ENCODE results near the gene LHX1. TPM values are rescaled to one million over a fixed set of nuclear protein-coding genes. Genes with fewer than 3 reads are reported as not detected.

The LHX1 gene
- total and polyA plus RNA-seq, 4 donors: not detected

- intact Hi-C loops (cut with DNase I): no loop called here
- Histone ChIP-seq H3K36me3 (ENCODE audit: control insufficient read depth in 1 of 2, insufficient read depth in 2 of 2, low read length in 1 of 2) (no peaks in the 10 kb centered on the region), H3K9me3 (ENCODE audit: control insufficient read depth, low read length) (no peaks in the 10 kb centered on the region), H3K4me3 (ENCODE audit: low read length in 2 of 2) (no peak overlapping the region), H3K27ac (ENCODE audit: low read depth in 1 of 2, low read length in 2 of 2) (no peak overlapping the region), H3K27me3 (ENCODE audit: control insufficient read depth in 1 of 2, insufficient read depth in 2 of 2, low read length in 1 of 2) (no peaks in the 10 kb centered on the region), H3K4me1 (ENCODE audit: control insufficient read depth in 1 of 2, insufficient read depth in 2 of 2, low read length in 2 of 2) (no peaks in the 10 kb centered on the region)
- ATAC-seq (ENCODE audit: low FRiP score) (no peak), DNase-seq (no peak)
- WGBS, 2 donors: 22 to 26% methylated on average over 14 to 18 of the region's 18 CpGs
These were observed 17.0 kb upstream of the LHX1 start for GRCh38 chr17:36920032-36921005.

- Histone ChIP-seq H3K36me3 (ENCODE audit: control insufficient read depth in 1 of 2, insufficient read depth in 2 of 2, low read length in 1 of 2) (no peaks in the 10 kb centered on the region), H3K4me1 (ENCODE audit: control insufficient read depth in 1 of 2, insufficient read depth in 2 of 2, low read length in 2 of 2) (no peaks in the 10 kb centered on the region), H3K27ac (ENCODE audit: low read depth in 1 of 2, low read length in 2 of 2) (no peak overlapping the region), H3K27me3 (ENCODE audit: control insufficient read depth in 1 of 2, insufficient read depth in 2 of 2, low read length in 1 of 2) (no peaks in the 10 kb centered on the region), H3K9me3 (ENCODE audit: control insufficient read depth, low read length) (no peaks in the 10 kb centered on the region), H3K4me3 (ENCODE audit: low read length in 2 of 2) (no peak overlapping the region)
- DNase-seq (no peak), ATAC-seq (ENCODE audit: low FRiP score) (no peak)
- 68 to 70% methylated on average over 7 of the region's 7 CpGs for WGBS, 2 donors
- intact Hi-C loops (cut with DNase I): no loop called here
These were observed 16.0 kb upstream of the LHX1 start for GRCh38 chr17:36921095-36921851.

GRCh38 chr17:36922175-36922574 is 15.1 kb upstream of the LHX1 start:
- H3K27me3 ChIP-seq (ENCODE audit: control insufficient read depth in 1 of 2, insufficient read depth in 2 of 2, low read length in 1 of 2): no peaks in the 10 kb centered on the region

GRCh38 chr17:36923814-36924221 is 13.5 kb upstream of the LHX1 start:
- Histone ChIP-seq H3K9me3 (ENCODE audit: control insufficient read depth, low read length) (no peaks in the 10 kb centered on the region), H3K27me3 (ENCODE audit: control insufficient read depth in 1 of 2, insufficient read depth in 2 of 2, low read length in 1 of 2) (no peaks in the 10 kb centered on the region), H3K36me3 (ENCODE audit: control insufficient read depth in 1 of 2, insufficient read depth in 2 of 2, low read length in 1 of 2) (no peaks in the 10 kb centered on the region), H3K4me3 (ENCODE audit: low read length in 2 of 2) (no peak overlapping the region), H3K4me1 (ENCODE audit: control insufficient read depth in 1 of 2, insufficient read depth in 2 of 2, low read length in 2 of 2) (no peaks in the 10 kb centered on the region), H3K27ac (ENCODE audit: low read depth in 1 of 2, low read length in 2 of 2) (no peak overlapping the region)
- intact Hi-C loops (cut with DNase I): no loop called here
- DNase-seq (no peak), ATAC-seq (ENCODE audit: low FRiP score) (no peak)
- 52 to 56% methylated on average over 5 of the region's 5 CpGs for WGBS, 2 donors

More at GRCh38 chr17:36922175-36922574, 15.1 kb upstream of the LHX1 start:
- Histone ChIP-seq H3K4me1 (ENCODE audit: control insufficient read depth in 1 of 2, insufficient read depth in 2 of 2, low read length in 2 of 2) (no peaks in the 10 kb centered on the region), H3K36me3 (ENCODE audit: control insufficient read depth in 1 of 2, insufficient read depth in 2 of 2, low read length in 1 of 2) (no peaks in the 10 kb centered on the region), H3K9me3 (ENCODE audit: control insufficient read depth, low read length) (no peaks in the 10 kb centered on the region), H3K4me3 (ENCODE audit: low read length in 2 of 2) (no peak overlapping the region), H3K27ac (ENCODE audit: low read depth in 1 of 2, low read length in 2 of 2) (no peak overlapping the region)
- peak in 1 of 2 donors; percentile 2 for DNase-seq
- intact Hi-C loops (cut with DNase I): no loop called here
- ATAC-seq (ENCODE audit: low FRiP score): no peak

GRCh38 chr17:36926226-36926625 is 11.0 kb upstream of the LHX1 start:
- WGBS, 2 donors: 93 to 96% methylated on average over 3 of the region's 3 CpGs
- ATAC-seq (ENCODE audit: low FRiP score): no peak
- Histone ChIP-seq H3K27me3 (ENCODE audit: control insufficient read depth in 1 of 2, insufficient read depth in 2 of 2, low read length in 1 of 2) (no peaks in the 10 kb centered on the region), H3K4me3 (ENCODE audit: low read length in 2 of 2) (no peak overlapping the region), H3K36me3 (ENCODE audit: control insufficient read depth in 1 of 2, insufficient read depth in 2 of 2, low read length in 1 of 2) (no peaks in the 10 kb centered on the region), H3K27ac (ENCODE audit: low read depth in 1 of 2, low read length in 2 of 2) (no peak overlapping the region), H3K4me1 (ENCODE audit: control insufficient read depth in 1 of 2, insufficient read depth in 2 of 2, low read length in 2 of 2) (no peaks in the 10 kb centered on the region), H3K9me3 (ENCODE audit: control insufficient read depth, low read length) (no peaks in the 10 kb centered on the region)
- intact Hi-C loops (cut with DNase I): no loop called here
- no peak for DNase-seq

GRCh38 chr17:36926701-36927100 is 10.6 kb upstream of the LHX1 start:
- DNase-seq (no peak), ATAC-seq (ENCODE audit: low FRiP score) (no peak)
- Histone ChIP-seq H3K27ac (ENCODE audit: low read depth in 1 of 2, low read length in 2 of 2) (no peak overlapping the region), H3K27me3 (ENCODE audit: control insufficient read depth in 1 of 2, insufficient read depth in 2 of 2, low read length in 1 of 2) (no peaks in the 10 kb centered on the region), H3K4me1 (ENCODE audit: control insufficient read depth in 1 of 2, insufficient read depth in 2 of 2, low read length in 2 of 2) (no peaks in the 10 kb centered on the region), H3K36me3 (ENCODE audit: control insufficient read depth in 1 of 2, insufficient read depth in 2 of 2, low read length in 1 of 2) (no peaks in the 10 kb centered on the region), H3K9me3 (ENCODE audit: control insufficient read depth, low read length) (no peaks in the 10 kb centered on the region), H3K4me3 (ENCODE audit: low read length in 2 of 2) (no peak overlapping the region)
- 79 to 81% methylated on average over 2 of the region's 2 CpGs for WGBS, 2 donors
- intact Hi-C loops (cut with DNase I): no loop called here

GRCh38 chr17:36928471-36929345 is 8.6 kb upstream of the LHX1 start:
- 38 to 44% methylated on average over 13 of the region's 13 CpGs for WGBS, 2 donors
- intact Hi-C loops (cut with DNase I): no loop called here
- Histone ChIP-seq H3K27me3 (ENCODE audit: control insufficient read depth in 1 of 2, insufficient read depth in 2 of 2, low read length in 1 of 2) (peaks cover 0 to 2% of the 10 kb centered on the region in 2 donors), H3K27ac (ENCODE audit: low read depth in 1 of 2, low read length in 2 of 2) (no peak overlapping the region), H3K4me3 (ENCODE audit: low read length in 2 of 2) (no peak overlapping the region), H3K4me1 (ENCODE audit: control insufficient read depth in 1 of 2, insufficient read depth in 2 of 2, low read length in 2 of 2) (no peaks in the 10 kb centered on the region), H3K9me3 (ENCODE audit: control insufficient read depth, low read length) (no peaks in the 10 kb centered on the region), H3K36me3 (ENCODE audit: control insufficient read depth in 1 of 2, insufficient read depth in 2 of 2, low read length in 1 of 2) (no peaks in the 10 kb centered on the region)
- DNase-seq (no peak), ATAC-seq (ENCODE audit: low FRiP score) (no peak)

GRCh38 chr17:36929851-36930582 is 7.3 kb upstream of the LHX1 start:
- H3K4me1 ChIP-seq (ENCODE audit: control insufficient read depth in 1 of 2, insufficient read depth in 2 of 2, low read length in 2 of 2): no peaks in the 10 kb centered on the region
- H3K9me3 ChIP-seq (ENCODE audit: control insufficient read depth, low read length): no peaks in the 10 kb centered on the region
- 14 to 20% methylated on average over 16 of the region's 16 CpGs for WGBS, 2 donors
- ATAC-seq (ENCODE audit: low FRiP score) (no peak), DNase-seq (no peak)
- H3K27ac ChIP-seq (ENCODE audit: low read depth in 1 of 2, low read length in 2 of 2): no peak overlapping the region
- H3K4me3 ChIP-seq (ENCODE audit: low read length in 2 of 2): no peak overlapping the region
- H3K36me3 ChIP-seq (ENCODE audit: control insufficient read depth in 1 of 2, insufficient read depth in 2 of 2, low read length in 1 of 2): no peaks in the 10 kb centered on the region
- intact Hi-C loops (cut with DNase I): no loop called here
- peaks cover 0 to 2% of the 10 kb centered on the region in 2 donors for H3K27me3 ChIP-seq (ENCODE audit: control insufficient read depth in 1 of 2, insufficient read depth in 2 of 2, low read length in 1 of 2)
